H1 (cell line): ENCODE results near the gene VASN. TPM values are rescaled to one million over a fixed set of nuclear protein-coding genes. Genes with fewer than 3 reads are reported as not detected.

Experiments
- CBX5 ChIP-seq: fragments of 300-800, 300-1000 bp; sonication (generic); IDR thresholded peaks from 2 replicates; pipeline ENCODE4 v1.7.1; 2016; ENCODE audit warnings: antibody characterized with exemption, low read length, low read depth
- CTBP2 ChIP-seq: IDR thresholded peaks from 2 replicates; pipeline ENCODE4 v1.7.0; 2011; ENCODE audit warnings: borderline replicate concordance, mild to moderate bottlenecking, moderate library complexity, mixed read lengths, low read length; ENCODE audit not compliant: insufficient read depth, insufficient read length
- EP300 ChIP-seq, 2 experiments: IDR thresholded peaks; 1 replicate in 1 of 2; 2 replicates in 1 of 2; pipeline ENCODE4 v1.6.1; 2011 to 2012; ENCODE audit warnings: low read depth in 2 of 2, low read length in 2 of 2, mild to moderate bottlenecking in 2 of 2, borderline replicate concordance in 1 of 2, inconsistent platforms in 1 of 2, moderate library complexity in 1 of 2
- NRF1 ChIP-seq: IDR thresholded peaks from 2 replicates; pipeline ENCODE4 v1.6.1; 2011; ENCODE audit warnings: mild to moderate bottlenecking, low read depth, low read length, improper control_type of control experiment
- RBBP5 ChIP-seq: IDR thresholded peaks from 2 replicates; pipeline ENCODE4 v1.7.1; 2012; ENCODE audit warnings: low read depth, mild to moderate bottlenecking, inconsistent platforms, low read length, moderate library complexity, borderline replicate concordance
- SP1 ChIP-seq: IDR thresholded peaks from 2 replicates; pipeline ENCODE4 v1.6.1; 2011; ENCODE audit warnings: low read depth, low read length
- TBP ChIP-seq: IDR thresholded peaks from 2 replicates; pipeline ENCODE4 v1.6.1; 2011; ENCODE audit warnings: low read depth, low read length, improper control_type of control experiment
- TEAD4 ChIP-seq: IDR thresholded peaks from 2 replicates; pipeline ENCODE4 v1.6.1; 2012; ENCODE audit warnings: low read depth, low read length, inconsistent platforms, mixed read lengths
- ZNF274 ChIP-seq: IDR thresholded peaks from 2 replicates; pipeline ENCODE4 v1.7.0; 2012; ENCODE audit warnings: low read length, borderline replicate concordance; ENCODE audit errors: extremely low read depth
- polyA plus RNA-seq, 7 experiments: library from polyadenylated mRNA; depleted of rRNA in 3 of 7; stranded (reverse) in 5 of 7; unstranded in 2 of 7; fragments of >200 nt in 5 of 7; fragments of 200-250 nt in 2 of 7; gene quantifications; 1 replicate in 5 of 7; 2 replicates in 1 of 7; 4 replicates in 1 of 7; pipeline versions ENCODE4 v1.2.1 to v1.2.3, GENCODE V29; 2011 to 2013; ENCODE audit warnings: missing spikeins in 2 of 7, mixed read lengths in 2 of 7
- total RNA-seq: library from RNA; stranded (reverse); fragmentation: NEBNext Ultra II Directional; extraction: Animal tissue kit (Norgen Biotek cat#: 25700); gene quantifications from 2 replicates; pipeline ENCODE4 v1.2.1, GENCODE V29; 2021

The VASN gene
- total and polyA plus RNA-seq, 2 of the 8 experiments (the other 6 are each of a cell fraction or from before 2014, with no cell fraction given), result 9.6 to 11.3 TPM

DNA sequence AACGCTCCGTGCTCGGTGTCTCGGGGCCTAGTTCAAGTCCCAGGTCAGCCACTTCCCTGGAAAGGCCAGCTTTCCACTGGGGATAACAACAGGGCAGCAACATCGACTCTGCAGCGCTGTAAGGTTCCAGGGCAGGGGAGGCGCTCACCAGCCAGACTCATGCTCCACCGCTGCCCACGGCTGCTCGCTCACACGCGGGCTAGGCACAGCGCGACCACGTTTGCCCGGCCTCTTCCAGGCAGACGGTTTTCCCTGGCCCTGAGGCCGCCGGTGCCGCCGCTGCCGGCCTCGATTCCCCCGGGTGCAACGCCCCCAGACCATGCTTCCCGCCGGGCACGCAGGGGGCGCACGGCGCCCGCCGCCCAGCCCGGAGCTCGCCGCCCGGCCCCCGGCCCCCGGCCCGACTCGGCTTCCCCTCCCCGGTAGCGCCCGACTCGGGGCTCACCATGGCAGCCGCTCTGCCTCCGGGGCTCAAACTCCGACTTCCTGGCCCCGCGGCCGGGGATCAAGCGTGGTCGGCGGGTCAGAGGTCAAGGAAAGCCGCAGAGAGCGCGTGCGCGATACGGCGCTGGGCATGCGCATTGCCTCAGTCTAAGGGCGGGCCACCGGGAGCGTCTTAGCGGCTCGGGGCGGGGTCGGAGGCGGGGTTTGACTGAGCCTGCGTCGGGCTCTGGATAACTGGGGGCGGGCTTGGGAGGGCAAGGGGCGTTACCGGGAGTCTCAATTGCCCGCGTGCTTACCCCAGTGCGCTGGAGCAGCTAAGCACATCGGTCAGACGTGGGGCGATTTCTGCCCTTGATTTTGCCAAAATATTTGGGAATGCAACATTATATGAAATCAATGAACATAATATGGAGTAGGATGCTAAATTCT is 20.6 kb upstream of the VASN start, which contains the start of gene PAM16 (continued):
- TF ChIP-seq SP1, result peak; percentile 58; the same call in 1 of the 2 replicates
- TF ChIP-seq CTBP2, result no peak
- TF ChIP-seq NRF1, result peak; percentile 96
- no peak for TF ChIP-seq EP300 (IDR thresholded peaks at IDR 0.05; ENCODE audit: borderline replicate concordance in 1 of 2, low read depth in 2 of 2, low read length in 2 of 2)
- 0 out of 2 replicates have a peak, but pooled peaks have one; percentile 69 for TF ChIP-seq RBBP5
- TF ChIP-seq ZNF274, result no peak
- no peak for TF ChIP-seq TEAD4
- peak; percentile 81 for TF ChIP-seq TBP
- TF ChIP-seq CBX5, result no peak
- TF ChIP-seq, all 59 proteins: peak for 12
